SK-N-SH (cell line): Measurements from ENCODE around the gene CYP4F3. TPM values are rescaled to one million over a fixed set of nuclear protein-coding genes. Genes with fewer than 3 reads are reported as not detected.

Experiments
- CTCF ChIA-PET: fragments of 300-600, 350-600 bp; formaldehyde crosslinking; extraction: SDS; loops from one replicate; lab custom pipeline; 2021; lab: Yijun Ruan, JAX
- POLR2A ChIA-PET: fragments of 350-600 bp; sonication (Branson Sonifier 250); formaldehyde crosslinking; extraction: SDS; loops from one replicate; lab custom pipeline; 2020; ENCODE audit warnings: antibody characterized with exemption, inconsistent platforms; lab: Yijun Ruan, JAX
- DNase-seq: peaks from one replicate; pipeline ENCODE4 v3.0.0; 2012
- H2AFZ ChIP-seq: fragments of 200-600 bp; sonication (generic); 2 replicates; pipeline ENCODE4 v1.8.1; 2016; ENCODE audit warnings: antibody characterized with exemption, mild to moderate bottlenecking, low read depth
- H3F3A ChIP-seq: fragments of 200-600 bp; sonication (generic); replicated peaks from 2 replicates; pipeline ENCODE3; 2016; ENCODE audit warnings: antibody characterized with exemption, mild to moderate bottlenecking; ENCODE audit not compliant: insufficient read depth
- H3K27ac ChIP-seq, 2 experiments: fragments of 200-500 bp in 1 of 2; fragments of 200-600 bp in 1 of 2; sonication (Bioruptor generic) in 1 of 2; sonication (generic), shearing (Covaris generic) in 1 of 2; 2 replicates each; pipeline versions ENCODE4 v1.5.1 to v1.6.1; 2014 to 2016; ENCODE audit warnings: low read depth in 2 of 2, inconsistent platforms in 1 of 2, low read length in 1 of 2, mild to moderate bottlenecking in 1 of 2, mixed read lengths in 1 of 2
- H3K27me3 ChIP-seq: fragments of 200-600 bp; sonication (generic), shearing (Covaris generic); 2 replicates; pipeline ENCODE4 v1.6.1; 2016; ENCODE audit warnings: mixed run types; ENCODE audit not compliant: insufficient read depth
- H3K36me3 ChIP-seq, 2 experiments: fragments of 200-500 bp in 1 of 2; fragments of 200-600 bp in 1 of 2; sonication (Bioruptor generic) in 1 of 2; sonication (generic) in 1 of 2; replicated peaks in 1 of 2; 2 replicates each; pipeline versions ENCODE3 to v1.5.1; 2014 to 2016; ENCODE audit warnings: low read length in 1 of 2, mild to moderate bottlenecking in 1 of 2; ENCODE audit not compliant: insufficient read depth in 2 of 2, control insufficient read depth in 1 of 2
- H3K4me1 ChIP-seq, 2 experiments: fragments of 200-500 bp in 1 of 2; fragments of 200-600 bp in 1 of 2; sonication (Bioruptor generic) in 1 of 2; sonication (generic), shearing (Covaris generic) in 1 of 2; 2 replicates each; pipeline versions ENCODE4 v1.5.1 to v1.6.1; 2014 to 2016; ENCODE audit warnings: low read depth in 1 of 2, low read length in 1 of 2, mixed run types in 1 of 2; ENCODE audit not compliant: insufficient read depth in 2 of 2, control insufficient read depth in 1 of 2
- H3K4me2 ChIP-seq: fragments of 200-600 bp; sonication (generic), shearing (Covaris generic); 2 replicates; pipeline ENCODE4 v1.6.1; 2017; ENCODE audit warnings: mixed run types
- H3K4me3 ChIP-seq, 2 experiments: fragments of 200-500 bp in 1 of 2; fragments of 200-600 bp in 1 of 2; sonication (Bioruptor generic) in 1 of 2; sonication (generic), shearing (Covaris generic) in 1 of 2; 2 replicates each; pipeline versions ENCODE4 v1.5.1 to v1.8.1; 2014 to 2016; ENCODE audit warnings: low read depth in 2 of 2, inconsistent platforms in 1 of 2, low read length in 1 of 2, mild to moderate bottlenecking in 1 of 2, mixed read lengths in 1 of 2, moderate library complexity in 1 of 2
- H3K79me2 ChIP-seq: fragments of 200-600 bp; sonication (generic); 2 replicates; pipeline ENCODE4 v1.8.1; 2017; ENCODE audit warnings: mild to moderate bottlenecking; ENCODE audit not compliant: insufficient read depth
- H3K9ac ChIP-seq: fragments of 200-600 bp; sonication (generic); 2 replicates; pipeline ENCODE4 v1.6.1; 2017; ENCODE audit warnings: mixed run types
- H3K9me2 ChIP-seq: fragments of 200-600 bp; sonication (generic); 2 replicates; pipeline ENCODE4 v1.6.1; 2017; ENCODE audit warnings: mixed run types
- H3K9me3 ChIP-seq: fragments of 200-600 bp; sonication (generic); 2 replicates; pipeline ENCODE4 v1.6.1; 2017; ENCODE audit warnings: mixed run types, mild to moderate bottlenecking, moderate library complexity
- H4K20me1 ChIP-seq: fragments of 200-600 bp; sonication (generic); 2 replicates; pipeline ENCODE4 v1.6.1; 2017; ENCODE audit warnings: mild to moderate bottlenecking, mixed run types; ENCODE audit not compliant: insufficient read depth
- FOXJ3 ChIP-seq: sonication (generic); formaldehyde crosslinking; IDR thresholded peaks from 2 replicates; pipeline ENCODE4 v1.5.1; 2020; ENCODE audit warnings: mild to moderate bottlenecking, missing genetic modification reagents
- GABPA ChIP-seq: IDR thresholded peaks from 2 replicates; pipeline ENCODE4 v1.4.0; 2012; ENCODE audit warnings: low read depth, mild to moderate bottlenecking
- TAF1 ChIP-seq: IDR thresholded peaks from 2 replicates; pipeline ENCODE4 v1.6.1; 2012; ENCODE audit warnings: low read depth, mild to moderate bottlenecking, low read length, moderate library complexity, borderline replicate concordance
- WGBS: methylation state at CpG from one replicate; pipeline ENCODE4 v1.1.6; 2017; ENCODE audit warnings: low lambda C conversion rate; 5-methylcytosine and 5-hydroxymethylcytosine counted together
- polyA plus RNA-seq, 3 experiments: library from polyadenylated mRNA; depleted of rRNA; stranded (reverse); fragments of >200 nt; gene quantifications; 2 replicates each; pipeline ENCODE4 v1.2.3, GENCODE V29; 2012
- TF ChIP-seq, protein P1 (sequence below): fragments of 150-350 bp; IDR thresholded peaks from 2 replicates; pipeline ENCODE4 v1.6.1; 2017; ENCODE audit warnings: antibody characterized with exemption, low read length, low read depth, borderline replicate concordance
- TF ChIP-seq, protein P2 (sequence below): IDR thresholded peaks from 2 replicates; pipeline ENCODE4 v1.6.1; 2012; ENCODE audit warnings: mild to moderate bottlenecking, low read depth, low read length, moderate library complexity

The CYP4F3 gene
- polyA plus RNA-seq, 1 of the 3 experiments (the other 2 are of a cell fraction) = 0.08 TPM

DNA sequence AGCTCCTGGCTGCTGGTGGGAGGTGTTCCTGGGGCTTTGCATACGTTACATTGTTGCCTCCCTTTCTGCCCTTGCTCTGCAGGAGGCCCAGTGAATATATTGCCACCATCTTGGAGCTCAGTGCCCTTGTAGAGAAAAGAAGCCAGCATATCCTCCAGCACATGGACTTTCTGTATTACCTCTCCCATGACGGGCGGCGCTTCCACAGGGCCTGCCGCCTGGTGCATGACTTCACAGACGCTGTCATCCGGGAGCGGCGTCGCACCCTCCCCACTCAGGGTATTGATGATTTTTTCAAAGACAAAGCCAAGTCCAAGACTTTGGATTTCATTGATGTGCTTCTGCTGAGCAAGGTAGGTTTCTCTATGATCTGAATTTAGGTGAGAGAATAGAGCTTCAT is 42.7 kb downstream of the CYP4F3 start:
- no peak overlapping the region for H3K4me3 ChIP-seq
- H3K9me3 ChIP-seq = no peaks in the 10 kb centered on the region
- no peaks in the 10 kb centered on the region for H3F3A ChIP-seq
- TF ChIP-seq, protein P1, sequence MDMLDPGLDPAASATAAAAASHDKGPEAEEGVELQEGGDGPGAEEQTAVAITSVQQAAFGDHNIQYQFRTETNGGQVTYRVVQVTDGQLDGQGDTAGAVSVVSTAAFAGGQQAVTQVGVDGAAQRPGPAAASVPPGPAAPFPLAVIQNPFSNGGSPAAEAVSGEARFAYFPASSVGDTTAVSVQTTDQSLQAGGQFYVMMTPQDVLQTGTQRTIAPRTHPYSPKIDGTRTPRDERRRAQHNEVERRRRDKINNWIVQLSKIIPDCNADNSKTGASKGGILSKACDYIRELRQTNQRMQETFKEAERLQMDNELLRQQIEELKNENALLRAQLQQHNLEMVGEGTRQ = no peak
- TF ChIP-seq, all 33 proteins: peak for 0
- Histone ChIP-seq H3K27me3 (no peaks in the 10 kb centered on the region), H3K36me3 (no peaks in the 10 kb centered on the region), H3K4me2 (no peak overlapping the region), H3K4me1 (no peaks in the 10 kb centered on the region), H3K79me2 (no peaks in the 10 kb centered on the region), H4K20me1 (no peaks in the 10 kb centered on the region), H3K9ac (no peak overlapping the region), H3K27ac (no peak overlapping the region), H2AFZ (no peak overlapping the region), H3K9me2 (no peaks in the 10 kb centered on the region)
- no peak for DNase-seq
- 26% methylated on average over 10 of the region's 10 CpGs for WGBS
- ChIA-PET CTCF (no interaction called here), POLR2A (no interaction called here)

DNA sequence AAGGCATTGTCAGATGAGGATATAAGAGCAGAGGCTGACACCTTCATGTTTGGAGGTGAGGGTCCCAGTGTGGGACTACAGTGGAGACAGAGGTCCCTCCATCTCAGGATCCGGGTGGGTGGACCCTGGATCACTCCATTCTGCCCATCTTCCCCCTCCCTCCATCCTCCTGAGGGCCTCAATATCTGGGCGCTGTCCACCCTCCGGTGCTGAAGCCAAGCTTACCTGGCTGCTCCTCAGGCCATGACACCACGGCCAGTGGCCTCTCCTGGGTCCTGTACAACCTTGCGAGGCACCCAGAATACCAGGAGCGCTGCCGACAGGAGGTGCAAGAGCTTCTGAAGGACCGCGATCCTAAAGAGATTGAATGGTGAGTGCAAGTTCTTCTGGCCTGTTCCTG is 44.1 kb downstream of the CYP4F3 start:
- Histone ChIP-seq H3K4me3 (no peak overlapping the region), H3K27me3 (no peaks in the 10 kb centered on the region), H3K4me2 (no peak overlapping the region), H3K79me2 (no peaks in the 10 kb centered on the region), H3K9me3 (no peaks in the 10 kb centered on the region), H3K36me3 (no peaks in the 10 kb centered on the region)
- 10% methylated on average over 5 of the region's 9 CpGs for WGBS
- POLR2A ChIA-PET = no interaction called here
- TF ChIP-seq FOXJ3 (CRISPR knock-in tag) = no peak
- TF ChIP-seq, protein P2, sequence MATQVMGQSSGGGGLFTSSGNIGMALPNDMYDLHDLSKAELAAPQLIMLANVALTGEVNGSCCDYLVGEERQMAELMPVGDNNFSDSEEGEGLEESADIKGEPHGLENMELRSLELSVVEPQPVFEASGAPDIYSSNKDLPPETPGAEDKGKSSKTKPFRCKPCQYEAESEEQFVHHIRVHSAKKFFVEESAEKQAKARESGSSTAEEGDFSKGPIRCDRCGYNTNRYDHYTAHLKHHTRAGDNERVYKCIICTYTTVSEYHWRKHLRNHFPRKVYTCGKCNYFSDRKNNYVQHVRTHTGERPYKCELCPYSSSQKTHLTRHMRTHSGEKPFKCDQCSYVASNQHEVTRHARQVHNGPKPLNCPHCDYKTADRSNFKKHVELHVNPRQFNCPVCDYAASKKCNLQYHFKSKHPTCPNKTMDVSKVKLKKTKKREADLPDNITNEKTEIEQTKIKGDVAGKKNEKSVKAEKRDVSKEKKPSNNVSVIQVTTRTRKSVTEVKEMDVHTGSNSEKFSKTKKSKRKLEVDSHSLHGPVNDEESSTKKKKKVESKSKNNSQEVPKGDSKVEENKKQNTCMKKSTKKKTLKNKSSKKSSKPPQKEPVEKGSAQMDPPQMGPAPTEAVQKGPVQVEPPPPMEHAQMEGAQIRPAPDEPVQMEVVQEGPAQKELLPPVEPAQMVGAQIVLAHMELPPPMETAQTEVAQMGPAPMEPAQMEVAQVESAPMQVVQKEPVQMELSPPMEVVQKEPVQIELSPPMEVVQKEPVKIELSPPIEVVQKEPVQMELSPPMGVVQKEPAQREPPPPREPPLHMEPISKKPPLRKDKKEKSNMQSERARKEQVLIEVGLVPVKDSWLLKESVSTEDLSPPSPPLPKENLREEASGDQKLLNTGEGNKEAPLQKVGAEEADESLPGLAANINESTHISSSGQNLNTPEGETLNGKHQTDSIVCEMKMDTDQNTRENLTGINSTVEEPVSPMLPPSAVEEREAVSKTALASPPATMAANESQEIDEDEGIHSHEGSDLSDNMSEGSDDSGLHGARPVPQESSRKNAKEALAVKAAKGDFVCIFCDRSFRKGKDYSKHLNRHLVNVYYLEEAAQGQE = peak; percentile 89
- TF ChIP-seq, all 33 proteins: peak for 1
- Histone ChIP-seq H3F3A (no peaks in the 10 kb centered on the region), H2AFZ (no peak overlapping the region), H3K9me2 (no peaks in the 10 kb centered on the region), H3K27ac (no peak overlapping the region), H3K9ac (no peak overlapping the region), H4K20me1 (no peaks in the 10 kb centered on the region), H3K4me1 (no peaks in the 10 kb centered on the region)
- CTCF ChIA-PET = no interaction called here
- no peak for DNase-seq

DNA sequence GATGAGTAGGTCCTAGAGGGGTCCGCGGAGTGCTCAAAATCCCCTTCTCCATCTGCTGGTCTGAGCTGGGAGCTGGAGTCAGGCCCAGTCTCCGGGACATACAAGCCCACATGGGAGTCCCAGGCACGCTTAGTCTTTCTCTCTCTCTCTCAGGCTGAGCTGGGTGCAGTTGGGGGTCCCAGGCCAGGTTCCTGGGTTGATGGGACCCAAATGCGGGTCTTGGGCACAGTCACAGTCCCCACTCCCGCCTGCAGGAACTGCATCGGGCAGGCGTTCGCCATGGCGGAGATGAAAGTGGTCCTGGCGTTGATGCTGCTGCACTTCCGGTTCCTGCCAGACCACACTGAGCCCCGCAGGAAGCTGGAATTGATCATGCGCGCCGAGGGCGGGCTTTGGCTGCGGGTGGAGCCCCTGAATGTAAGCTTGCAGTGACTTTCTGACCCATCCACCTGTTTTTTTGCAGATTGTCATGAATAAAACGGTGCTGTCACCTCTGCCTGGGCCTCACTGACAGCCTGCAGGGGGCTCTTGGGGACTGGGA is 56.0 kb downstream of the CYP4F3 start:
- peak; percentile 59 for TF ChIP-seq GABPA
- TF ChIP-seq TAF1 = no peak
- peak overlapping the region; percentile 74; the same call in 1 of the 2 replicates for H2AFZ ChIP-seq
- no peak overlapping the region for H3K27ac ChIP-seq
- H3K36me3 ChIP-seq = no peaks in the 10 kb centered on the region
- DNase-seq = no peak
- H3K79me2 ChIP-seq = no peaks in the 10 kb centered on the region
- no peaks in the 10 kb centered on the region for H4K20me1 ChIP-seq
- H3K9me2 ChIP-seq = no peaks in the 10 kb centered on the region
- ChIA-PET CTCF (no interaction called here), POLR2A (no interaction called here)
- no peaks in the 10 kb centered on the region for H3K4me1 ChIP-seq
- H3K9ac ChIP-seq = no peak overlapping the region
- peak overlapping the region in 1 of 2 experiments; percentile 23; a peak in 2 of 4 replicates for H3K4me3 ChIP-seq
- H3K9me3 ChIP-seq = no peaks in the 10 kb centered on the region
- peak overlapping the region; percentile 59; the same call in 1 of the 2 replicates for H3K4me2 ChIP-seq
- H3F3A ChIP-seq = no peaks in the 10 kb centered on the region
- no peaks in the 10 kb centered on the region for H3K27me3 ChIP-seq
- WGBS = 7% methylated on average over 10 of the region's 19 CpGs
